ENCODE measurements around the gene LRRC26. TPM values are rescaled to one million over a fixed set of nuclear protein-coding genes. Genes with fewer than 3 reads are reported as not detected.

LRRC26 gene
- total RNA-seq, 1 donor from 2014 or later, result 0.43 TPM

Other genes with a start within 250 kb of the LRRC26 start
- 144 TPM for gene FBXW5, start 225.3 kb downstream of the LRRC26 start, total RNA-seq
- gene C8G, start 224.8 kb downstream of the LRRC26 start, total RNA-seq, result 110 TPM
- 10.0 TPM for gene LCN12, start 217.8 kb downstream of the LRRC26 start, total RNA-seq
- gene PTGDS, start 192.5 kb downstream of the LRRC26 start, total RNA-seq, result 481 TPM
- 0.92 TPM for gene LCNL1, start 187.1 kb downstream of the LRRC26 start, total RNA-seq
- 51.2 TPM for gene PAXX, start 177.6 kb downstream of the LRRC26 start, total RNA-seq
- gene CLIC3, start 173.5 kb downstream of the LRRC26 start, total RNA-seq, result 2.2 TPM
- gene ABCA2, start 141.8 kb downstream of the LRRC26 start, total RNA-seq, result 298 TPM
- gene FUT7, start 138.0 kb downstream of the LRRC26 start, total RNA-seq, result 0.26 TPM
- gene NPDC1, start 123.9 kb downstream of the LRRC26 start, total RNA-seq, result 376 TPM
- 41.1 TPM for gene ENTPD2, start 116.0 kb downstream of the LRRC26 start, total RNA-seq
- gene SAPCD2, start 99.5 kb downstream of the LRRC26 start, total RNA-seq, result 2.4 TPM
- 10.5 TPM for gene UAP1L1, start 92.5 kb downstream of the LRRC26 start, total RNA-seq
- gene MAN1B1, start 83.1 kb downstream of the LRRC26 start, total RNA-seq, result 59.8 TPM
- 199 TPM for gene DPP7, start 55.3 kb downstream of the LRRC26 start, total RNA-seq
- gene GRIN1, start 30.9 kb downstream of the LRRC26 start, total RNA-seq, result 0.83 TPM
- gene TMEM210, start 2.0 kb upstream of the LRRC26 start, total RNA-seq, result not detected
- 64.6 TPM for gene ANAPC2, start 18.5 kb upstream of the LRRC26 start, total RNA-seq
- gene SSNA1, start 18.6 kb upstream of the LRRC26 start, total RNA-seq, result 65.7 TPM
- gene TPRN, start 30.7 kb upstream of the LRRC26 start, total RNA-seq, result 74.4 TPM
- 37.6 TPM for gene TMEM203, start 35.6 kb upstream of the LRRC26 start, total RNA-seq
- gene NDOR1, start 35.6 kb upstream of the LRRC26 start, total RNA-seq, result 29.5 TPM
- 16.8 TPM for gene RNF208, start 52.2 kb upstream of the LRRC26 start, total RNA-seq
- 0.78 TPM for gene CYSRT1, start 55.1 kb upstream of the LRRC26 start, total RNA-seq
- 0.95 TPM for gene RNF224, start 57.5 kb upstream of the LRRC26 start, total RNA-seq
- 0.49 TPM for gene SLC34A3, start 60.9 kb upstream of the LRRC26 start, total RNA-seq
- 296 TPM for gene TUBB4B, start 71.2 kb upstream of the LRRC26 start, total RNA-seq
- gene STPG3, start 81.2 kb upstream of the LRRC26 start, total RNA-seq, result not detected
- gene NELFB, start 85.3 kb upstream of the LRRC26 start, total RNA-seq, result 61.2 TPM
- 61.6 TPM for gene TOR4A, start 107.7 kb upstream of the LRRC26 start, total RNA-seq
- gene NRARP, start 132.2 kb upstream of the LRRC26 start, total RNA-seq, result 124 TPM